HG03108 (cell line): ENCODE results near the gene NKIRAS1.
"Not testable (repeated sequence)": the region's sequence is repeated elsewhere in the genome, so short reads cannot be mapped to it uniquely, and the experiment has no call there.

Source experiments
- ATAC-seq: cut with Tn5 transposase; IDR thresholded peaks from one replicate; pipeline ENCODE4 v1.9.1; 2021; ENCODE audit warnings: moderate library complexity; ENCODE audit not compliant: unreplicated experiment

Gene NKIRAS1

DNA sequence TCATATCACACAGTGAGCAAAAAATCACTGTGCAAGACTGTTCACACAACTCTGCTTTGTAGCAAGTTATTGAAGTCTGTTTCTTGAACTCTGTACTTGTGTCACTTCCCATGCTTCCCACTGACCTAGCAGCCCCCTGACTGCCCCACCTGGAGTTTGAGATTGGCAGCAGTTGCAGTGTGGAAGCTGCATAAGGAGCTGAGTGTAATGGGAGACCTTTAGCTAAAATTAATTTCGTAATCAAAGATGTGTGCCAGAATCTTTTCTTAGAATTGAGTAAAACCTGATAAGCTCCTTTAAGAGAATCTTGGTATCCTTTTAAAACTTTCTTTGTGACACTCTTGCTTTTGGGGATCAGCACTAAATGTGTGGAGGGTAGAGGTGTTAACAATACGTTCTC lies 42.8 kb downstream of the NKIRAS1 start:
- ATAC-seq, result no peak

GRCh38 chr3:23872330-23872729 lies 44.5 kb downstream of the NKIRAS1 start:
- ATAC-seq, result no peak

- ATAC-seq, result not testable (repeated sequence)
Observed at GRCh38 chr3:23871361-23871760, 45.4 kb downstream of the NKIRAS1 start.

DNA sequence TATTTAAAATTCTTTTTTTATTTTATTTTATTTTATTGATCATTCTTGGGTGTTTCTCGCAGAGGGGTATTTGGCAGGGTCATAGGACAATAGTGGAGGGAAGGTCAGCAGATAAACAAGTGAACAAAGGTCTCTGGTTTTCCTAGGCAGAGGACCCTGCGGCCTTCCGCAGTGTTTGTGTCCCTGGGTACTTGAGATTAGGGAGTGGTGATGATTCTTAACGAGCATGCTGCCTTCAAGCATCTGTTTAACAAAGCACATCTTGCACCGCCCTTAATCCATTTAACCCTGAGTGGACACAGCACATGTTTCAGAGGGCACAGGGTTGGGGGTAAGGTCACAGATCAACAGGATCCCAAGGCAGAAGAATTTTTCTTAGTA lies 46.1 kb downstream of the NKIRAS1 start:
- not testable (repeated sequence) for ATAC-seq

- no peak for ATAC-seq
Observed at GRCh38 chr3:23869977-23870662, 46.7 kb downstream of the NKIRAS1 start.

DNA sequence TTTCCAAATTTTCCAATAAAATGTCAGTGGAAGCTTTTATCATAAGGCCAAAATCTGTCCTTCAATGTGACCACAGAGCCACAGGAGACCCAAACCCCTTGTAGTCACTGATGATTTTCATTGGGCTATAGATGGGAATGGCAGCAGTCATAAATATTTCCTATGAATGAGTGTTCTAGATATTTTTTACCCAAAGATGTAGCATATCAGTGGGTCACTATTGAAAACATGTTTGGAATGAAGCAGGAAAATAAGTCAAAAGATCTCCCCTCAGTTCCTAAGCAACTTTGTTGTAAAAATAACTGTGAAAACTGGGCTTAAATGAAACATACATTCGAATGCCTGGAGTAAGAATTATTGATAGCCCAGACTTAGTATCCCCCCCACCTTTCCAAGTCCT lies 49.0 kb downstream of the NKIRAS1 start:
- no peak for ATAC-seq

GRCh38 chr3:23867400-23867799 lies 49.4 kb downstream of the NKIRAS1 start:
- ATAC-seq, result no peak

DNA sequence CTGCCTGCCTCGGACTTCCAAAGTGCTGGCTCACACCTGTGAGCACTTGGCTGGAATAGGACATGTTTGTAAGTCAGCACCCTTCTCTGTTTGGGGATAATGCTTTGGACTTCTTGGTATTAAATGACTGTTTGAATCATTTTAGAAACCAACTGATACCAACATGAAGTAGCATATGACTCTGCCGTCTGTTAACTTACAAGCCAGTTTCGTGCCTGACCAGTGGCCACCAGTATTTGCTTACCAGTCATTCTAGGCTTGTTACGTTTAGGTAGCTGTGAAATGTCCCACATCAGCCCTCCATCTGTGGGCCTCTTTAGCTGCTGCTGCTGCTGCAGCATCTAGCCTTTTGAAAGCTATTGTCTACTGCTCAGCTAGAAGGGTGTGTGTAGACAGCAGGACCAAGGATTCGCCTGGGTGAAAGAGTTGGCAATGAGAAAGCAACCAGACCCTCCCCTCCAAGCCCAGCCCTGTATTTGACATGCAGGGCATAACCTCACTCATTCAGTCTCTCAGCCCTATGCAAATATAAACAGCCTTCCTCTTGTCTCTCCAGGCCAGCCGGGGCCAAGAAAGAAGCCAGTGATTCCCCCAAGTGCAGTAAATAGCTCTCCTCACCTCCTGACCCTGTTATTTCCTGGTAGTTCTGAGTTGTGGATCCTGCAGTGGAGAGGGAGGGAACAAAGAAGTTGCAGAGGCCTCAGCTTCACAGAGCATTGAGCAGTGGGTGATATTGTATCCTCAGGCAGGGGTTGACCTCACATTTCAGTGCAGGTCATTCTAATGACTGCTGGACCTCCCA lies 51.0 kb downstream of the NKIRAS1 start:
- ATAC-seq, result peak; percentile 83

GRCh38 chr3:23864931-23865330 lies 51.9 kb downstream of the NKIRAS1 start:
- no peak for ATAC-seq

DNA sequence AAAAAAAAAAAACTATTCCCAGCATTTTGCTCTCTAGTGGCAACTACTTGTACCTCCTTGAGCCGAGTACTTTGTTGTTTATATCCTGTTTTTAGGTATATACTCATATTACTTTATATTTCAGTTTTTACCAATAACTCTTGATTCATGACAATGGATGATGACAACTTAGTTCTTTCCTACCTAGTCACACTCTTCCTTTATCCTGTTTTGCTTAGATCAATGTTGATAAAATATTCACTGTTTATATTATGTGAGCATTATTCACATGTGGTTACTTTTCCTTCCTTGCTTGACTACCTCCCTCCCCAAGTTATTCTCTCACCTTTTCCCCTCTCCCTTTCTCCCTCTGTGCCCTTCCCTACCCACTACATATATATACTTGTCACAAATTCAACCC lies 53.7 kb downstream of the NKIRAS1 start:
- ATAC-seq, result no peak

DNA sequence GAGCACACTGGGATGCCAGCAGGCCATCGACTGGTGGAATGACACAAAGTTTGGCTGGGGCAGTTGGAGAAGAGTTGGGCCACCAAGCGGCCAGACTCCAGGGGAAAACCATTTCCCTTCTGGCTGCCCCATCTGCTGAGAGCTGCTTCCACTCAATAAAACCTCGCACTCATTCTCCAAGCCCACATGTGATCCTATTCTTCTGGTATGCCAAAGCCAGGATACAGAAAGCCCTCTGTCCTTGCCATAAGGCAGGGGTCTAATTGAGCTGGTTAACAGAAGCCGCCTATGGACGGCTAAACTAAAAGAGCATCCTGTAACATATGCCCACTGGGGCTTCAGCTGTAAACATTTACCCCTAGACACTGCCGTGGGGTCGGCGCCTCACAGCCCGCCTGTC lies 55.1 kb downstream of the NKIRAS1 start:
- no peak for ATAC-seq

- no peak for ATAC-seq
Observed at GRCh38 chr3:23859839-23860382, 56.9 kb downstream of the NKIRAS1 start.

DNA sequence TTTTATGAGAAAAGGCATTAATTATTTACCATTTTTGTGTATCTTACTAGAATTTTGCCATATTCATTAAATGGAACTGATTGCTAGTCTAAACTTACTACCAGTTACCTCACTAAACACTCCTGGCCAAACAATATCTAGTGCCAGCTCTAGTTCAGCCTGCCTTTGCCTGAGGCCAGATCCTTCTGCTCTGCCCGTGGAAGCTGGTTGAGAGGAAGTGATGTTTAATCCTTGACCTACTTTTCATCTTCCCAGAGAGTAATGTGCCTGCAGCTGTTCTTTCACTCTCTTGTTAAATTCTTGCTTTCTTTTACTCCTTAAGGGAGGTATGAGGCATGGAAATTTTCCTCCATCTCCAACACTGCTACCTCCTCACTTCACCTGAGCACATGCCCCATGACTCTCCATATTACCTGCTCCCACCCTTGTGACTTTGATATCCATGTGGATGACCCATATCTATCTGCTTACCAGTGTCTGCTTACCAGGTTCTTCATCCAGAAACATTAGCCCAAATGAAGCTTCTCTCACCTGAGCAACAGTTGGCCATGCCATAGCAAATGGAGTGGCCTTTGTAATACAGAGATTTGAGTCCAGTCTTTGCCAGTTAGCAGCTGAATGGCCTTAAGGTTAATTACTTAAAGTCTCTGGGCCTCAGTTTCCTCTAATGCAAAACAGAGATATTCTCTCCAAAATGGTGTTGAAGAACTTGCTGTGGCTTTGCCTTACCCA lies 57.6 kb downstream of the NKIRAS1 start:
- ATAC-seq, result no peak

DNA sequence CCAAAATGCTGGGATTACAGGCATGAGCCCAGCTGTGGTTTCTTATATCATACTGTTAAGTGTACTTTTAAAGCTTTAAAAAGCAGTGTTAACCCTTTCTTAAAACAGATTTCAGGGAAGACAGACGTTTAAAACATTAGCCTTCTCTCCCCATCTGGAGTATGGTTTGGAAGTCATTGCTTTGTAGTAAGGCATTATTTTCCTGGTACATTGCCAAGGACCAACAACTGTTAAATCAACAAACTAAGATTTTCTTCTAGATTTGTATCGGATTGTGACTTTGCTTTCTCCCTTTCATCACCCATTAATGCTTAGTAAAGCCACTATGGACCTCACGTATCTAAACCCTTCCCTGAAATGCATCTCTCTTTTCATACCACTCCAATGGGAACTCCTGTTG lies 60.5 kb downstream of the NKIRAS1 start:
- no peak for ATAC-seq

GRCh38 chr3:23849462-23849861 lies 67.3 kb downstream of the NKIRAS1 start:
- not testable (repeated sequence) for ATAC-seq

DNA sequence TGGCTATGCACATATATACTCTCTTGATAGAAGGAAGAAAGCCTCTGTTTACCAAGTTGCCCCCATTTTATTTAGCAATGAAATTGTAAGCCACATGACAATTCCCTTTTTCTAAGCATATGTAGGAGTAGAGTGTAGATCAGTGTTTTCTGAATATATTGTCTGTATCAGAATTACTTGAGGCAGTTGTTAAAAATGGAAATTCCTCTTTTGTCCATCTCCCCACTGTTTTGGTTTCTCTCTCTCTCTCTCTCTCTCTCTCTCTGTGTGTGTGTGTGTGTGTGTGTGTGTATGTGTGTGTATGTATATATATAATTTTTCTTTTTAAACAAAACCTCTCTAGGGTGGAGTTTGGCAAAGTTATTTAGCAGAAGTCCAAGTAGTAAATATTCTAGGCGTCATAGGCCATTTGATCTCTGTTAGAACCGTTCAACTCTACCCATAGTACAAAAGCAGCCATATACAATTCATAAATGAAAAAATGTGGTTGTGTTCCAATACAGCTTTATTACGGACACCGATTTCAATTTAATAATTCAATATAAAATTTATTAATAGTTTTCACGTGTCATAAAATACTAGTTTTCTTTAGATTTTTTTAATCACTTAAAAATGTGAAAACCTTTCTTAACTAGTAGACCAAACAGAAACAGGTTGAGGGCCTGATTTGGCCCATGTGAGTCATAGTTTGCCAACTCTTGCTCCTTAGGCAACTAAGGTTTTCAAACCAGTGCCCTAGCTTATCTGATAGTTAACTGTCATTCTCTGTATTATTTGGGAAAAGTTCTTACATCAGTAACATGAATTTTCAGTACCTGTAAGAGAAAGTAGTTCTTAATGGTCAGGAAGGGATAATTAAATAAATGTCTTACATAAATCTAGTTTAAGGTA lies 71.2 kb downstream of the NKIRAS1 start:
- no peak for ATAC-seq

GRCh38 chr3:23843869-23844268 lies 72.9 kb downstream of the NKIRAS1 start:
- no peak for ATAC-seq
